Stomach (tissue), 4 donors: ENCODE measurements around the gene BMPR2.

Experiments
- CTCF ChIP-seq, 7 experiments: fragments of 450-650 bp in 4 of 7; fragments of 200-600 bp in 3 of 7; sonication (generic) in 3 of 7; IDR thresholded peaks; one replicate each; pipeline ENCODE4 v1.5.1; 2016 to 2019; ENCODE audit warnings: antibody characterized with exemption in 7 of 7, control low read depth in 2 of 7, mild to moderate bottlenecking in 1 of 7
- POLR2A ChIP-seq, 4 donors: fragments of 450-650 bp; IDR thresholded peaks; one replicate each; pipeline ENCODE4 v1.6.1; 2016; ENCODE audit warnings: antibody characterized with exemption in 4 of 4, control low read depth in 2 of 4, mild to moderate bottlenecking in 1 of 4, moderate library complexity in 1 of 4
- POLR2AphosphoS5 ChIP-seq, 3 donors: sonication (generic); formaldehyde crosslinking; IDR thresholded peaks; one replicate each; pipeline ENCODE4 v1.6.1; 2016; ENCODE audit warnings: antibody characterized with exemption in 3 of 3

GRCh38 chr2:202512176-202512575, 136.0 kb downstream of the BMPR2 start:
- TF ChIP-seq CTCF (IDR thresholded peaks at IDR 0.05) (no peak), POLR2A (IDR thresholded peaks at IDR 0.05) (no peak), POLR2AphosphoS5 (IDR thresholded peaks at IDR 0.05) (no peak)
